Cardiac septum (tissue), 1 donor: ENCODE results near the gene SAC3D1. TPM values are rescaled to one million over a fixed set of nuclear protein-coding genes. Genes with fewer than 3 reads are reported as not detected.

Experiments
- DNase-seq: peaks from one replicate; pipeline ENCODE4 v3.0.0-alpha.2; 2020; ENCODE audit warnings: low spot score
- intact Hi-C: fragments of 100-400 bp; cut with DNase I; formaldehyde crosslinking; loops from one replicate; pipeline ENCODE4 v1.14.0; 2022
- total RNA-seq: library from RNA; stranded (reverse); fragmentation: NEBNext Ultra II Directional; extraction: Animal tissue kit (Norgen Biotek cat#: 25700); gene quantifications from one replicate; pipeline ENCODE4 v1.2.1, GENCODE V29; 2021
- donor health status: DM: no; HTN: no; CAD: no.

Gene SAC3D1
- total RNA-seq, 1 donor from 2014 or later = 5.0 TPM

GRCh38 chr11:65057526-65057925 is 16.5 kb downstream of the SAC3D1 start:
- intact Hi-C loops = no loop called here
- no peak for DNase-seq

GRCh38 chr11:65058012-65058411 is 17.0 kb downstream of the SAC3D1 start:
- no peak for DNase-seq
- intact Hi-C loops = no loop called here

DNA sequence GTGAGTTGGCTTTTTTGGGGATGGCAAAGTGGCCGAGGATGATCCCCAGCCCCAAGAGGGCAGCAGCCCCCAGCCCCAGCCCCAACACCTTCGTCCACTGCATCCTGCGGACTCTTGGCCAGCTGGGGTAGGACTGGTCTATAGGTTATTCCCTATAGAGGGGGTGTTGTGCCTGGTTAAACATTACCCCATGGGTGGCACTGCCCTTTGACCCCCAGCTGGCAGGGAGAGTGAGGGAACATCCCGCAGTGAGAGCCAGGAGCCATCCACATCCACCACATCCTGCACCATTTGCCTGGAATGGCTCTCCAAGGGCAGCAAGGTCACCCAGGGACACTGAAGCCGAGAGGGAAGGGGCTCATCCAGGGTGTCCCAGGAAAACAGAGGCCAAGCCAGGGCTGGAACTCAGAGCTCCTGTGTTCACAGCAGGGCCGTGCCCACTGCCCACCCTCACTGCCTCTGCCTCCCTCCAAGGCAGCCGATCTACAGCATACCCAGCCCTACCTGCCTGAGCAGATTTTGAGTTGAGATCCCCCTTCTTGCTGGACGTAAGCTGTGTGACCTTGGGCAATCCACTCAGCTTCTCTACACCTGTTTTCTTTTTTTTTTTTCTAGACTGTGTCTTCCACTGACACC is 17.5 kb downstream of the SAC3D1 start, which contains the start of gene NAALADL1:
TSS of gene NAALADL1 (minus strand) at position 135 of the 636 bp plus-strand sequence. CDS start at position 103, 32 bp downstream.
- no peak for DNase-seq
- intact Hi-C loops = no loop called here

- DNase-seq = no peak
- intact Hi-C loops = no loop called here
Observed at GRCh38 chr11:65059523-65059922, 18.5 kb downstream of the SAC3D1 start.

- no peak for DNase-seq
- intact Hi-C loops = no loop called here
Observed at GRCh38 chr11:65059959-65060824, 19.2 kb downstream of the SAC3D1 start.

- intact Hi-C loops = no loop called here
- DNase-seq = no peak
Observed at GRCh38 chr11:65060913-65061408, 20.0 kb downstream of the SAC3D1 start.

GRCh38 chr11:65063532-65063931 is 22.5 kb downstream of the SAC3D1 start:
- intact Hi-C loops = no loop called here
- DNase-seq = no peak

- intact Hi-C loops = no loop called here
- no peak for DNase-seq
Observed at GRCh38 chr11:65064847-65065240, 23.8 kb downstream of the SAC3D1 start.

- intact Hi-C loops = no loop called here
- no peak for DNase-seq
Observed at GRCh38 chr11:65065851-65066250, 24.8 kb downstream of the SAC3D1 start.

DNA sequence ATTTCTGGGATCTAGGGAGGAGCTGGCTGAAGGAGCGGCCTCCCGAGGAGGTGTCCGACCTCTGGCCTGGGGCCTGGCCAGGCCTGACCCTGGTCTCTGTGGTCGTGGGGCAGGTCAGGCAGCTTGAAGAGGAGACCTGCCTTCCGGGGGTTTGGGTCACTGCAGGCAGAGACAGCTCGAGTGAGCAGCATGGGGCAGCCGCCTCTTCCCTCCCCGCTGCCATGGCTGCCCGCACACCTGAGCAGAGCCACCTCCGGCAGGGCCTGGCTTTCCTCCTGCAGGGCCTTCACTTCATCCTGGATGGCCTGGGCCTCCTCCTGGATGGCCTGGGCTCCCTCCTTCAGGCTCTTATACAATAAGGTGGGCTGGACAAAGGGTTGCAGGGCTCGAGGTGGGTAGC is 25.3 kb downstream of the SAC3D1 start:
- intact Hi-C loops = no loop called here
- DNase-seq = no peak

- intact Hi-C loops = no loop called here
- no peak for DNase-seq
Observed at GRCh38 chr11:65066805-65067291, 25.8 kb downstream of the SAC3D1 start.

DNA sequence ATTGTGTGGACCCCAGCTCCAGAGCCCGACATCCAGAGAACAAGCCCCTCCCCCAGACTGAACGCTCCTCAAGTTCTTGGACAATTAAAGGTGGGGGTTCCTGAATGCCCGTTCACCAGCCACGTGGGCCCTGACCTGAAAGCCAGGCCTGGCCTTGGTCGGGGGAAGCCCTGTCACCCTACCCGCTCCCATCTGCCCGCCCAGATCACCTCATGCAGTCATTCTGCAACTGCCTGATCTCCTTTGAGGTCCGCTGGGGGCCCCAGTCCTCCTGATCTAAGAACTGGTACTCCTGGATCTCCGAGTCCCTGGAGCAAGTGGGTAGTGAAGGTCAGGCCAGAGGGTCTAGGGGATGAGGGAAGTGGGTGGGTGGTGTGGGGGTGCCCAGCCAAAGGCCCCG is 26.4 kb downstream of the SAC3D1 start:
- DNase-seq = no peak
- intact Hi-C loops = no loop called here

- DNase-seq = no peak
- intact Hi-C loops = no loop called here
Observed at GRCh38 chr11:65069217-65069616, 28.2 kb downstream of the SAC3D1 start.

GRCh38 chr11:65071907-65072630 is 31.1 kb downstream of the SAC3D1 start:
- intact Hi-C loops = loop anchor here (10.0 kb wide), 1 partner anchor 227 kb away; the partner anchor contains the start of gene CDC42BPG
- DNase-seq = no peak

DNA sequence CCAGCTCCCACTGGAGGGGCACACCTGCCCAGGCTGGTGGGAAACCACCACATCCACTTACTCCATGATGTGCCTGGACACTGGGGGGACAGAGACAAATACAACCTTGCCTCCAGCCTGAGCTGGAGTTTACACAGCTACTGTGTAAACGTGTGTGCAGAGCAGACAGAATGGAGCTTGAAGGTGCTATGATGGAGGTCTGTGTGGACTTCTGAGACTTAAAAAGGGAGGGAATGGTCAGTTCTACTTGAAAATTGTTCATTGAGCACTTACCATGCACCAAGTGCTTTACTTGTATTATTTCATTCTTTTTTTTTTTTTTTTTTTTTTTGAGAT is 31.6 kb downstream of the SAC3D1 start:
- DNase-seq = no peak
- intact Hi-C loops = loop anchor here (10.0 kb wide), 1 partner anchor 228 kb away; the partner anchor contains the start of gene CDC42BPG

DNA sequence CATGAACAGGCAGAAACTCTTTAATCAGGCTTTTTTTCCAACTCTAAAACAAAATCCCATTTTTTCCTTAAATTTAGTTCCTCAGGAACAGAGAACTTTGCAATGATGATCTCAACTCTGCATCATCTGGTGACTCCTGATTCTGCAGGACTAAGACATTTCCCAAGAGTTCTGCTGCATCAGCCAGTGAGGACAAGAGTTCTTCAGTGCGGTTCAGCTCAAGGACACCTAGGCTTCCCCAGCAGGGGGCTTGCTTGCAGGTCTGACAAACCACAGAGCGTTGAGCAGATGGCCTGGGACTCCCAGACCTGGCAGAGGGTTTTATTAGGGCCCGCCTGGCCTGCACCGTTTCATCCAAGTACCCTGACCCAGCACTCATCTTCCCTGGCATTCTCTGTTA is 36.4 kb downstream of the SAC3D1 start:
- intact Hi-C loops = loop anchor here (10.0 kb wide), 1 partner anchor 233 kb away; the partner anchor contains the start of gene CDC42BPG
- no peak for DNase-seq

- intact Hi-C loops = loop anchor here (10.0 kb wide), 1 partner anchor 233 kb away; the partner anchor contains the start of gene CDC42BPG
- no peak for DNase-seq
Observed at GRCh38 chr11:65078151-65078550, 37.1 kb downstream of the SAC3D1 start.

DNA sequence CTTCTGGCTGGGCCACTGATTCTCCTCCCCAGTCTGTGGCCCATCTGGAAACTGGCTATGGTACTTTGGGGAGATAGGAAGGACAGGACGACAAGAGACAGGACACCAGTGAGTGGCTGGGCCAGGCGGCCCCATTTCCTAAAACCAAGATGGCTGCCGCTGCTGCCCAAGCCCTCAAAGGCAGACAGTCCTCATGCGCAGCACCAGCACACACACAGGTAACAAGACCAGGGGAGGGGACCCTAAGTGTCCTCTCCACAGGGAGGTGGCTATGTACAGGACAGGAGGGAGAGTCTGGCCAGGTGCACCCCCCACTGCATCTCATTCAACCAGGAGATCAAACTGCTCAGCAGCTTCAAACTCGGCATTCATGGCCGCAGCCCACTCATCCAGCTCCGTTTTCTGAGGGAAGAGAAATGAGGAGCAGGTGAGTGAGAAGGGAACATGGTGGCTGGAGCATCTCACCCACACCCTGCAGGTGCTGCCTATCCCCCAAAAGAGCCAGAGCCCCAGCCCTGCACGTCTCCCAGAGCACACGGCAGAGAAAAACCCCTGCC is 37.9 kb downstream of the SAC3D1 start:
- intact Hi-C loops = loop anchor here (10.0 kb wide), 1 partner anchor 234 kb away; the partner anchor contains the start of gene CDC42BPG
- no peak for DNase-seq

DNA sequence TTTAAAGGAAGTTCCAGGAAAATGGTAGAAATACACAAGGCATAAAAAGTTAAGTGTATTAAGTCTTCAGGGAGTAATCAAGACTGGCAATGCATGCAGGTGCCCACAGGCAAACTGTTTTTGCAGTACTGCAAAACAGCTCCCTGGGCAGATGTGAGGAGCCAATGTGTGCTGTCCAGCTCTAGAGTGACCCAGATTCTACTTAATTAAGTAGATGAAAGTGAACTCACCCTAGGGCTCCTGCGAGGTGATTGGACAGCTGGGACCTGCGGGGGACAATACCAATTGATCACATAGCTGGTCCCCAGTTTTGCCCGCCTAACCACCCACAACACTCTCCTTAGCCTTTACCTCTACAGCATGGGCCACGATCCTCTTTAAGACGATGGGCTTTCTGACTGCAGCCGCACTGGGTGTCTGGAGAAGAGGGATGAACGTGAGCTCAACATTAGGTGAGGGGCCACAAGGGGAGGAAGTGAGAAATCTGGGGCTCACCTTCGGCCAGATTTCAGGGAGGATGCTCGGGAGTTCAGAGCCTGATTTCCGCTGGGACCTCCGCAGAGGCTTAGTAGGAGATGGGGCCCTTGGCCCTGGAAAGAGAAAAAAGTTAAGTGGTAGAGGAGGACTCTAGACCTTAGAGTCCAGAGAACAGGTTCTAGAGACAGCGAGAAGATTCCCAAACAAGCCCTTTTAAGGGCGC is 42.3 kb downstream of the SAC3D1 start:
- intact Hi-C loops = loop anchor here (5.0 kb wide), 1 partner anchor 56 kb away; the partner anchor contains the start of gene SNX15
- DNase-seq = no peak
